NB4 (cell line): ENCODE results near the gene MYO16.
"Not testable (repeated sequence)": the region's sequence is repeated elsewhere in the genome, so short reads cannot be mapped to it uniquely, and the experiment has no call there.

Experiments used
- DNase-seq: peaks from one replicate; pipeline ENCODE4 v3.0.0; 2010; ENCODE audit warnings: low read depth
- H3K4me3 ChIP-seq: one replicate; pipeline ENCODE4 v1.5.1; 2011; ENCODE audit warnings: mild to moderate bottlenecking, low read depth, low read length, moderate library complexity
- CTCF ChIP-seq: IDR thresholded peaks from one replicate; pipeline ENCODE4 v1.5.1; 2012; ENCODE audit warnings: low read depth, low read length
- MAX ChIP-seq: IDR thresholded peaks from 2 replicates; pipeline ENCODE4 v1.6.1; 2011; ENCODE audit warnings: low read depth, low read length
- MYC ChIP-seq: IDR thresholded peaks from 2 replicates; pipeline ENCODE4 v1.6.1; 2011; ENCODE audit warnings: low read depth, low read length
- POLR2A ChIP-seq: IDR thresholded peaks from 2 replicates; pipeline ENCODE4 v1.6.1; 2011; ENCODE audit warnings: mild to moderate bottlenecking; ENCODE audit not compliant: insufficient read length; ENCODE audit errors: extremely low read depth

MYO16 gene

GRCh38 chr13:108779308-108779707 is 149.9 kb downstream of the MYO16 start:
- DNase-seq = no peak
- TF ChIP-seq MYC (no peak), CTCF (no peak), POLR2A (no peak), MAX (no peak)
- no peak overlapping the region for H3K4me3 ChIP-seq

GRCh38 chr13:108780706-108781105 is 151.3 kb downstream of the MYO16 start:
- TF ChIP-seq MAX (no peak), CTCF (no peak), MYC (no peak), POLR2A (no peak)
- no peak overlapping the region for H3K4me3 ChIP-seq
- no peak for DNase-seq

- no peak for DNase-seq
- no peak for TF ChIP-seq CTCF
- no peak for TF ChIP-seq MYC
- TF ChIP-seq MAX = no peak
- no peak for TF ChIP-seq POLR2A
- no peak overlapping the region for H3K4me3 ChIP-seq
Measured at GRCh38 chr13:108781312-108781711, 151.9 kb downstream of the MYO16 start.

- not testable (repeated sequence) for H3K4me3 ChIP-seq
Measured at GRCh38 chr13:108782480-108782879, 153.1 kb downstream of the MYO16 start.

GRCh38 chr13:108785844-108786243 is 156.4 kb downstream of the MYO16 start:
- TF ChIP-seq CTCF (no peak), MAX (no peak), MYC (no peak), POLR2A (no peak)

More at GRCh38 chr13:108782480-108782879, 153.1 kb downstream of the MYO16 start:
- not testable (repeated sequence) for DNase-seq

GRCh38 chr13:108786456-108787200 is 157.2 kb downstream of the MYO16 start:
- no peak for DNase-seq
- no peak overlapping the region for H3K4me3 ChIP-seq
- TF ChIP-seq MAX (no peak), CTCF (no peak), MYC (no peak)

More at GRCh38 chr13:108785844-108786243, 156.4 kb downstream of the MYO16 start:
- no peak overlapping the region for H3K4me3 ChIP-seq
- no peak for DNase-seq
